Islet of Langerhans (tissue), 1 donor: ENCODE results near the gene PRKG2.

Experiments
- FAIRE-seq: peaks from one replicate; lab custom pipeline; 2011; peaks lifted over from hg19 to GRCh38; lab: Jason Lieb, UNC

PRKG2 gene

DNA sequence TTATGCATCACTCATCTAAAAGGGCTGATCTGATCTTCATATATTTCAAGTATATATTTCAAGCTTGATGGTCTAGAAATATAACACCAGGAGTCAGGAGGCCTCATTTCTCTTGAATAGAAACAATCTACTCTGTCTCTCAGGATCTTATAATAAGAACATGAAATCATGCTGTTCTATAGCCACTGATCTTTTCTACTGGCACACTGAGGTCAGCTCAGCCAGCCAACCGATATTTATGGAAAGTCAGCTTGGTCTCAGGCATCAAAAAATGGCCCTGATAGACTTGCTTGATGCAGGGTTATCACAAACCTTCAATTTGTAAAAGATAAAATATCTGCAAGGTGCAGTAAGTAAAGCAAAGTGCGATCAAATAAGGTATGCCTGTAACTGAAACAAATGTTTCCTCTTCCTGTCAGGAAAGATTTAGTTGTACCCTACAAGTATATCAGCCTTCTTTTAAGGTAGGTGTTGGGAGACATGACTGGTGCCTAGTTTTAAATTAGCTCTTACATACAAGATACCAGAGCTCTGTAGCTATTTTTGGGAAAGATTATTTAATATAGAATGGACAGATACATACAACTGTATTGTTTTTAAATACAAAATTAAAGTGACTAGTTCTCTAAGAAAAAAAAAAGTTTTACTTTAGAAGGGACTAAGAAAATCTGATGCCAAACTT, 121.2 kb downstream of the PRKG2 start:
- FAIRE-seq, result no peak

DNA sequence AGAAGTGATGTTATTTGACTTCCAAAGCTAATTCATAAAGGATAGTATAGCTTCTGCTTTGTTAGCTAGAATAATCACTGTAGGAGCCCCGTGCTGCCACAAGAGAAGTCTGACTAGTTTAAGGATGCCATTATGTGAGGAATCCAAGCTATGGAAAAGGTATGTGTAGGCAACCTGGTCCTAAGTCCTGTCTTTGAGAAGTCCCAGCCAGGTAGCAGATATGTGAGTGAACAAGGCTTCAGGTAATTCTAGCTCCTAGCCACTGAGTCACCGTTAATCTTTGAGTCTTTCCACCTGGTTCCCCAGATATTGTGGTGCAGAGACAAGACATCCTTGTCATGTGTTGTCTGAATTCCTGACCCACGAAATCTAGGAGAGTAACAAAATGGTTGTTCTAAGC, 129.0 kb downstream of the PRKG2 start:
- FAIRE-seq, result no peak

DNA sequence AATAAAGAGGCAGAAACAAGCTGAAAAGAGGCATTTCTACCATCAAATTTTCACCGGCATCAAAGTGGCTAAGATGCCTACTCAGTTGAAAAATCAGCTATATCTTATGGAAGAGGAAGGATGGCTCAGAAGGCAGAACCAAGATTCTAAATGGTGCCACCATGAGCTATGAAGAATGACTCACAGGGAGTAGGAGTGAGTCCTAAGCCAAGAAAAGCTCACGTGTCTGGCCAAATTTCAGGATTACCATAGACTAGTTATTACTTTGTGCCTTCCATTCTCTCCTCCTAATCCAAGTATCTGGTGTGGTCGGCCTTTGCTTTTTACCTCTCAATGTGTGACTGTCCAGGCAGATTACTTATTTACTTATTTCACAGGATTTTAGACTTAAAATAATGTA, 129.7 kb downstream of the PRKG2 start:
- FAIRE-seq, result no peak

DNA sequence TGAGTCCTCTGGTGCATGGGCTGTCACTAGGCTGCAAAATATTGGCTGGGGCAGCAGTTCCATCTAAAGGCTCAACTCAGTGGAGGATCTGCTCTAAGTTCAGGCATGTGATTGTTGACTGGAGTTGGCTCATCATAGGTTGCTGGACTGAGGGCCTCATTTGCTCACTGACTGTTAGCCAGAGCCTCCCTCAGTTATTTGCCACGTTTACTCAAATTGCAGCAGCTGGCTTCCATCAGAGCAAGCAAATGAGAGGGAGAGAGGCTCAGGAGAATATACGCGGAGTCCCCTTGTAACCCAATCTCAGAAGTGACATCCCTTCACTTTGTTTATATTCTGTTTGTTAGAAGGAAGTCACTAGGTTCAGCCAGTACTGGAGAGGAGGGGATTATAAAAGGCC, 130.4 kb downstream of the PRKG2 start:
- no peak for FAIRE-seq

DNA sequence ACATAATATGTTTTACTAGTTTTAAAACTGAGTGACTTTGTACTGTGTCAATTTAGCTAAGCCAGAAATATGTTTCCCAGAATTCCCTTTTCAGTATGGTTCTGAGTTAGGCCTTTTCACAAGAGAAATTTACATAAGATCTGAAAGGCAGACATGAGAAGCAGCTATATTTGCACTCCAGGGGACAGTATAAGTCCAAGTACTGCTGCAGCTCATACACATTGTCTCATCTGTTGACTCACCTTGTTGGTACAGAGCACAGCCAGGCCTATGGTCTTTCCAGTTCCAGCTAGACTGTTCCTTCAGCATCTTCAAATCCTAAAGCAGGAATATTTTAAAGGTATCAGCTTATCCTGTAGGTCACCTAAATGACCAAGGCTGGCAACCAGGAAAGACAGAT, 131.0 kb downstream of the PRKG2 start:
- no peak for FAIRE-seq

DNA sequence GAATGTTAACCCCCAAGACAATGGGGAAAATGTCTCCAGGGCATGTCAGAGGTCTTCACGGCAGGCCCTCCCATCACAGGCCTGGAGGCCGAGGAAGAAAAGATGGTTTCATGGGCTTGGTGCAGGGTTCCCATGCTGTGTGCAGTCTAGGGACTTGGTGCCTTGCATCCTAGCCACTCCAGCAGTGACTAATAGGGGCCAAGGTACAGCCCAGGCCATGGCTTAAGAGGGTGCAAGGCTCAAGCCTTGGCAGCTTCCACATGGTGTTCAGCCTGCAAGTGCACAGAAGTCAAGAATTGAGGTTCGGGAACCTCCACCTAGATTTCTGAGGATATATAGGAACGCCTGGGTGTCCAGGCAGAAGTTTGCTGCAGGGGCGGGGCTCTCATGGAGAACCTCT, 133.9 kb downstream of the PRKG2 start:
- no peak for FAIRE-seq

DNA sequence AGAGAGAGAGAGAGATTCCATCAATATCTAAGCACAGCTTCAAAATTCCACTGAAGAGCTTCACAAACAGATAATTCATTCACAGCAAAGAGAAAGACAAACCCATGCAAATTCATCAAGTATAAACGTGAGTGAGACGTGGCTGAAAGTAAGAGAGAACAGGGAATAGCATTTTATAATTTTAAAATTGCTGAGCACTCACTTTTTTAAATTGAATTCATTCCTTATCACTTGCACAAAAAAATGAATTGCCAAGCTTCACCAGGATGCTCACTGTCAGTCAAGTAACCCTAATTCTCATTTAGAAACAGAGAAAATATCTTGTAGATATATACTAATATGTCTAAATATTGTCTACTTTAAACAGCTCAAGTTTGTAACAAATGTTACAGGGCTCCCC, 144.0 kb downstream of the PRKG2 start:
- no peak for FAIRE-seq

DNA sequence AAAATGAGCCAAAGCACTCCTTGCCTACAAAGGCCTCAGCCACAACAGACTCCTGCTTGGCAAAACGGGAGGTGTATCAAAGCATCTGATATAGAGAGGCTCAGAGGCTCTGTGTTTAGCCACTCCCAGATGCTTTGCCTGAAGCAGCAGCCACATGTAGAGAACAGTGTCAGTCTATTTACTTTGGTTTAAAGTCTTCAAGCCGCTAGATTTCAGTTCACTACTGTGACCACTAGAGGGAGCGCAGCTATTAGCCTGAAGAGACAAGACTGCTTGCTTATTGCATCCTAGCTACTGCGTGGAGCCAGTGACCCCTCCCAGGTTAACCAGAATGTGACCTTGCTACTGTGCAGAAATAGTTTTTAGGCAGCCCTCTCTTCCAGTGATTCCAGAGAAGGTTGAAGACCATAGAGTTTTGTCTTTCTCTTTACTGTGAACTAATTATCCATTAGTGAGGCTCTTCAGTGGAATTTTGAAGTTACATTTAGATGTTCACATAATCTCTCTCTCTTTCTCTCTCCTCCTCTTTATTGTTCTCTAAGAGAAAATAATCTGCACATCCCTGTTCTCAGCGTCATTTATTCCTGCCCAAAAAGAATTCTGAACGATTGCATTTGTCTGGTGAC, 145.2 kb downstream of the PRKG2 start:
- FAIRE-seq, result peak; percentile 81

DNA sequence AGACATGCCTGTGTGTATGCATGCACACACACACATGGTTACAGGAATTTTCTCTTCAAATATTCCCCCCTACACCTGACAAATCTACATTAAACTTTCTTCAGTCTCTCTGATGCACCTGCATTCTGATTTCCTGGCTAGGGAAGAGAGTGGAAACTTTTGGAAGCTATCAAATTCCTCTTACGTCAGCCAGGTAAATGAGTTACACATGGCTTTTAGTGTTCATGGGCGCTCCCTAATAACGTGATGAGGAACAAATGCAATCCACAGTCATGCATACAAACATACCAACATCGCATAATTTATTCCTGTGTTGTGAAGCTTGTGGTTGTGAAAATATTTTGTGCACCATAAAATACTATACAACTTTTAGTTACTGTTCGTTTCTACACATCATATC, 149.6 kb downstream of the PRKG2 start:
- FAIRE-seq, result no peak

DNA sequence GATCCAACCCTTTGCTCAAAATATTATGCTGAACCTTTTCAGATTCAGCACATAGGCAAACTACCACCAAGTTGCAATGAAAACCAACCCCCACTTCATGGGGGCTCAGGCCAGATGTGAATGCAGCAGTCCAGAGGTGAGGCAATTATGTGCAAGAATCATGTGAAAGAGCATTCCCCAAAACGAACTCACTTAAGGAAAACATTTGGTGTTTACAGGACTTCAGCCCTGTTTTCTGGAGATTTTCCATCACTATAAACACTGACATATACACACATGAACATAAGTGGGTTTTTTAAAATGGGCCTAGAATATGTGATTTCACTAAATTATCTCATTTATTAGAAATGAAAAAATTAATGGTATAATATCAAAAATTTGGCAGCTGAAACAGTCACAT, 153.0 kb downstream of the PRKG2 start:
- FAIRE-seq, result no peak

- no peak for FAIRE-seq
These were observed 153.7 kb downstream of the PRKG2 start for GRCh38 chr4:81061344-81061730.

- no peak for FAIRE-seq
These were observed 154.3 kb downstream of the PRKG2 start for GRCh38 chr4:81060587-81061343.

- FAIRE-seq, result no peak
These were observed 156.4 kb downstream of the PRKG2 start for GRCh38 chr4:81058621-81059020.

DNA sequence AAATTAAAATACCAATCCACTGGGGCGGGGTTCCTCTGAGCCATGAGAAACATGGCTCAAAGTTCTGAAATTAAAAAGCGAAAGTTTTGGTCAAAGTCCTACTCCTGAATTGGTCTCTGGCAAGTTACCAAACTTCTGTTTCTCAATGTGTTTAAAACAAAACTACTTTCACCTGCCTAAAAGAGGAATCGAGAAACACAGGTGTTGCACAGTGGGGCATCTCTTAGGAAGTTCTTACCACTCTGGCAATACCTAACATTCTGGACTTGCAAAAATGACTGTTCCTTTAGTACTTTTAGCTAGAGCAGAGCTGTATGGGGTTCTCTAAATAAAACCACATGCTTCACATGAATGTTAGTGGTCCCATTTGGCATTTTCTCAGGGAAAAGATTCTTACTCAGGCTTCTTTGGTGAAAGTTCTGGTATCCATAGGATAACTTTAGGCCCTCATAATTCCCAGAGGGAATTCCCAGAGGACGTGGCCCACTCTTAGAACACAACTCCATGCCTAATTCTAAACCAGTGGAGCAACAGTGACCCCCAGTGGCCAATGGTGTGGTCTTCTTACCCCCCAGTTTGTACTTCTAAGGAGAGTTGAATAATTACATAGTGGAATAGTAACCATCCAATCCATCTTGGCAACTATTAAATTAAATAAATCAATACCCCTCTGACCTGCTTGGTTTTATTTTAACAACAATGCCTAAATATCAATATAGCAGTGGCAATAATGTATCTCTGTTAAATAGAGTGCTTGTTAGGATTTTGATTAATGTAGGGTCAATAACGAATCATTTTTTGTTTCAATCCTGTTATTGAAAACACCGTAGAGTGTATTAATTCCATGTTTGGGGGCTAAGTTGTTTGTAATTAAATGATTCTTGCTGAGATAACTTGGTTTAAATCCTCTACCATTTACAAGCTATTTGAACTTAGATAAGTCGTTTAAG, 162.6 kb downstream of the PRKG2 start:
- peak; percentile 9 for FAIRE-seq

- FAIRE-seq, result no peak
These were observed 165.1 kb downstream of the PRKG2 start for GRCh38 chr4:81049907-81050306.

- no peak for FAIRE-seq
These were observed 165.7 kb downstream of the PRKG2 start for GRCh38 chr4:81049330-81049729.

- no peak for FAIRE-seq
These were observed 172.2 kb downstream of the PRKG2 start for GRCh38 chr4:81042578-81043365.

DNA sequence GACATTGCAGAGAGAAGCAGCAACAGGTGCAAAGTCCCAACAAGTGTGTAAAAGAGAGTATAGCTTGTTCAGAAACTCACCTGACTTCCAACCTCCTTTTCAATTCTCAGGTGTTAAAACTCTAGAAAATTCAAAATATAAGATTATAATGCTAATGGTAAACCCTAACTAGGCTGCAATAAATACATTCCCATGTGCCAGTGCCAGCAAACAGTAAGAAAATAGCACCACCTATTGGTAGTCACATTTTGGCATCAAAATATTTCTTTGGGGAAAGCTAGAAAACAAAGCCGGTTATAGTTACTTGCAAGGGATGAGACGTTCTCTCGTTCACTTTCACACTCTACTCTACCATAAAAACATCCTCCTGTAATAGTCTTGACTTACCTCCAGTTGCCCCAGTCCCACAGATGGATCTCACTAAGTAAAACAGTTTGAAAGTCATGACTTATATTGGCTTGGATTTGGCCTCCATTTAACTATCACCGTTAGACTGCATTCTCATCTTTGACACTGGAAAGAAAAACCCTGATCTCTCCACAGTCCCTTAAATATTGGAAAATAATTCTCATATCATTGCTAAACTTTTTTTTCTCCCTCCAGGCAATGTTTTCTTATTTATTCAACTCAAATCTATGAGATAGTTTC, 174.9 kb downstream of the PRKG2 start:
- FAIRE-seq, result peak; percentile 41

DNA sequence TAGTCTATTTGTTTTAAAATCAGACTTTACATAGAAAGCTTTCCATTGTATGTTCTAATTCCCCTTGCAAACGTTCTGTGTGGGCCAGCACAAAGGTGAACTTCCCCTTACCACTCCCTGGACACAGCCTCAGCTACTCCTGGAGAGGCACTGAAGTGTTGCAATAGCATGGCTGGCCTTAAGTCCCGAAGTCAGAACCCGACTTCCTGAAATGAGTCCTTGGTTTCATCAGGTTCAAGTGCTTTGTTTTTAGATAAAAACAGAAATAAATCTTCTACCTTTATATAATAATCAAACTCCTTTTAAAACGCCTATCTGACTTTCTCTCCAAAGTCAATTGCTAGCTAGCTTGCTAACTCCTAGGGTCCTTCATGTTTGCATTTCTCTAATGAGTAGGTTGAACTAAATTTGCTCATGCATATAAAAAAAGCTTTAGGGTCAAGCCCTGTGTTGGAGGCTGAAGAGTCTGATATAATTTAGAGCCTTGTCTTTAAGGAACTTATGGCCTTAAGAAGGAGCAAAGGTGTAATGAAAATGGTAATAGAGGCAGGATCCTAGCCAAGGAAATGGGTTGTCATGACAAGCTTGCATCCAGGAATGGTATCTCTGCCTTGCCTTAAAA, 175.6 kb downstream of the PRKG2 start:
- no peak for FAIRE-seq

GRCh38 chr4:81038636-81039350, 176.2 kb downstream of the PRKG2 start:
- FAIRE-seq, result no peak
